Mesenchymal stem cell (in vitro differentiated cells and primary cell): Measurements from ENCODE around the gene ITGAL.

Source experiments
- DNase-seq: peaks from one replicate; pipeline ENCODE4 v3.0.0-alpha.2; 2013
- H2AFZ ChIP-seq: one replicate; pipeline ENCODE4 v1.6.1; 2013; ENCODE audit warnings: low read depth, mild to moderate bottlenecking, control low read depth, inconsistent platforms, low read length, moderate library complexity
- H2AK5ac ChIP-seq: 2 replicates; pipeline ENCODE4 v1.6.1; 2013; ENCODE audit warnings: low read length, moderate library complexity, mild to moderate bottlenecking, inconsistent platforms; ENCODE audit not compliant: severe bottlenecking
- H2BK120ac ChIP-seq: one replicate; pipeline ENCODE4 v1.6.1; 2013; ENCODE audit warnings: low read depth, mild to moderate bottlenecking, inconsistent platforms, low read length, moderate library complexity
- H2BK12ac ChIP-seq, 2 experiments: one replicate each; pipeline ENCODE4 v1.6.1; 2013; ENCODE audit warnings: inconsistent platforms in 2 of 2, low read length in 2 of 2, mild to moderate bottlenecking in 2 of 2, moderate library complexity in 2 of 2, control low read depth in 1 of 2
- H2BK15ac ChIP-seq: one replicate; pipeline ENCODE4 v1.6.1; 2013; ENCODE audit warnings: mild to moderate bottlenecking, low read depth, inconsistent platforms; ENCODE audit not compliant: poor library complexity, severe bottlenecking
- H2BK5ac ChIP-seq: 2 replicates; pipeline ENCODE4 v1.6.1; 2013; ENCODE audit warnings: low read depth, mild to moderate bottlenecking, low read length, control low read depth, inconsistent platforms; ENCODE audit not compliant: poor library complexity, severe bottlenecking
- H3K14ac ChIP-seq, 2 experiments: one replicate each; pipeline ENCODE4 v1.6.1; 2013; ENCODE audit warnings: inconsistent platforms in 2 of 2, low read length in 2 of 2, control low read depth in 1 of 2, mild to moderate bottlenecking in 1 of 2, moderate library complexity in 1 of 2
- H3K18ac ChIP-seq, 2 experiments: one replicate each; pipeline ENCODE4 v1.6.1; 2013; ENCODE audit warnings: inconsistent platforms in 2 of 2, low read length in 2 of 2, control low read depth in 1 of 2, low read depth in 1 of 2, mild to moderate bottlenecking in 1 of 2
- H3K23ac ChIP-seq, 2 experiments: one replicate each; pipeline ENCODE4 v1.6.1; 2013; ENCODE audit warnings: inconsistent platforms in 2 of 2, low read length in 2 of 2, mild to moderate bottlenecking in 2 of 2, moderate library complexity in 2 of 2, control low read depth in 1 of 2
- H3K27ac ChIP-seq: 2 replicates; pipeline ENCODE4 v1.5.1; 2013; ENCODE audit warnings: mild to moderate bottlenecking, moderate library complexity, low read length, control low read depth, inconsistent platforms; ENCODE audit not compliant: poor library complexity, severe bottlenecking
- H3K27me3 ChIP-seq, 2 experiments: 2 replicates each; pipeline versions ENCODE4 v1.6.1 to v1.7.0; 2013; ENCODE audit warnings: low read length in 2 of 2, mild to moderate bottlenecking in 2 of 2, moderate library complexity in 2 of 2, control low read depth in 1 of 2, inconsistent platforms in 1 of 2; ENCODE audit not compliant: control insufficient read depth in 1 of 2, insufficient read depth in 1 of 2
- H3K36me3 ChIP-seq, 2 experiments: 2 replicates each; pipeline versions ENCODE4 v1.6.1 to v1.7.0; 2013; ENCODE audit warnings: low read length in 2 of 2, control low read depth in 1 of 2, inconsistent platforms in 1 of 2, low read depth in 1 of 2, mild to moderate bottlenecking in 1 of 2; ENCODE audit not compliant: insufficient read depth in 2 of 2, control insufficient read depth in 1 of 2
- H3K4ac ChIP-seq, 2 experiments: one replicate each; pipeline ENCODE4 v1.6.1; 2013; ENCODE audit warnings: inconsistent platforms in 2 of 2, low read length in 2 of 2, mild to moderate bottlenecking in 2 of 2, moderate library complexity in 2 of 2, control low read depth in 1 of 2, low read depth in 1 of 2
- H3K4me1 ChIP-seq: 2 replicates; pipeline ENCODE4 v1.6.1; 2013; ENCODE audit warnings: low read depth, low read length, control low read depth; ENCODE audit not compliant: control insufficient read depth, insufficient read depth
- H3K4me2 ChIP-seq: 2 replicates; pipeline ENCODE4 v1.6.1; 2013; ENCODE audit warnings: low read length, mild to moderate bottlenecking, inconsistent platforms; ENCODE audit not compliant: poor library complexity, severe bottlenecking
- H3K4me3 ChIP-seq, 2 experiments: 2 replicates each; pipeline versions ENCODE4 v1.5.1 to v1.7.0; 2013; ENCODE audit warnings: low read length in 2 of 2, mild to moderate bottlenecking in 2 of 2, control low read depth in 1 of 2, low read depth in 1 of 2; ENCODE audit not compliant: insufficient read depth in 1 of 2
- H3K79me1 ChIP-seq: replicated peaks from 2 replicates; pipeline ENCODE4 v1.6.1; 2013; ENCODE audit warnings: mild to moderate bottlenecking, control low read depth, low read length, inconsistent platforms; ENCODE audit not compliant: poor library complexity, severe bottlenecking
- H3K9ac ChIP-seq: 2 replicates; pipeline ENCODE4 v1.7.0; 2013; ENCODE audit warnings: mild to moderate bottlenecking, low read length, moderate library complexity
- H3K9me3 ChIP-seq: 2 replicates; pipeline ENCODE4 v1.7.0; 2013; ENCODE audit warnings: mild to moderate bottlenecking, low read length; ENCODE audit not compliant: control insufficient read depth
- H4K8ac ChIP-seq: one replicate; pipeline ENCODE4 v1.6.1; 2013; ENCODE audit warnings: inconsistent platforms, mild to moderate bottlenecking, low read length, moderate library complexity
- H4K91ac ChIP-seq: one replicate; pipeline ENCODE4 v1.6.1; 2013; ENCODE audit warnings: mild to moderate bottlenecking, low read length, inconsistent platforms
- WGBS: methylation state at CpG from one replicate; pipeline ENCODE4 v1.1.7; 2013; ENCODE audit warnings: mixed read lengths; 5-methylcytosine and 5-hydroxymethylcytosine counted together

The ITGAL gene

GRCh38 chr16:30488764-30489605, 16.4 kb downstream of the ITGAL start:
- H3K79me1 ChIP-seq, result no peaks in the 10 kb centered on the region
- H3K36me3 ChIP-seq, result no peaks in the 10 kb centered on the region
- H3K27ac ChIP-seq, result no peak overlapping the region
- no peak overlapping the region for H3K4ac ChIP-seq
- no peak overlapping the region for H3K4me3 ChIP-seq
- 75% methylated on average over 10 of the region's 11 CpGs for WGBS
- H2AFZ ChIP-seq, result no peak overlapping the region
- H3K14ac ChIP-seq, result no peak overlapping the region
- no peak overlapping the region for H3K4me2 ChIP-seq
- DNase-seq, result no peak
- no peak overlapping the region for H2BK120ac ChIP-seq
- H4K91ac ChIP-seq, result no peak overlapping the region
- peak overlapping the region in 1 of 2 experiments; percentile 16 for H3K23ac ChIP-seq
- H3K9me3 ChIP-seq, result no peaks in the 10 kb centered on the region
- no peak overlapping the region for H2BK5ac ChIP-seq
- no peak overlapping the region for H3K9ac ChIP-seq
- peaks cover 10% of the 10 kb centered on the region for H3K4me1 ChIP-seq
- no peak overlapping the region for H2AK5ac ChIP-seq
- H3K18ac ChIP-seq, result no peak overlapping the region
- no peak overlapping the region for H2BK15ac ChIP-seq
- peaks cover 0 to 15% of the 10 kb centered on the region in 2 experiments for H3K27me3 ChIP-seq
- peak overlapping the region in 1 of 2 experiments; percentile 1 for H2BK12ac ChIP-seq
- H4K8ac ChIP-seq, result no peak overlapping the region

- H2BK5ac ChIP-seq, result no peak overlapping the region
- H3K4me1 ChIP-seq, result peaks cover 10% of the 10 kb centered on the region
- 93% methylated on average over 6 of the region's 6 CpGs for WGBS
- no peaks in the 10 kb centered on the region for H3K79me1 ChIP-seq
- H2AK5ac ChIP-seq, result no peak overlapping the region
- H3K18ac ChIP-seq, result no peak overlapping the region
- H3K9ac ChIP-seq, result no peak overlapping the region
- H3K9me3 ChIP-seq, result no peaks in the 10 kb centered on the region
- no peak overlapping the region for H2AFZ ChIP-seq
- no peak overlapping the region for H4K8ac ChIP-seq
- no peaks in the 10 kb centered on the region for H3K36me3 ChIP-seq
- no peak overlapping the region for H3K23ac ChIP-seq
- no peak overlapping the region for H3K4ac ChIP-seq
- H2BK12ac ChIP-seq, result no peak overlapping the region
- H3K27ac ChIP-seq, result no peak overlapping the region
- H3K14ac ChIP-seq, result no peak overlapping the region
- DNase-seq, result no peak
- no peak overlapping the region for H3K4me3 ChIP-seq
- H4K91ac ChIP-seq, result peak overlapping the region; percentile 75
- H3K4me2 ChIP-seq, result no peak overlapping the region
- no peak overlapping the region for H2BK120ac ChIP-seq
- no peak overlapping the region for H2BK15ac ChIP-seq
- peaks cover 0 to 23% of the 10 kb centered on the region in 2 experiments for H3K27me3 ChIP-seq
Measured at GRCh38 chr16:30490210-30490609, 17.7 kb downstream of the ITGAL start.

GRCh38 chr16:30491229-30491628, 18.7 kb downstream of the ITGAL start:
- no peak overlapping the region for H3K4me2 ChIP-seq
- DNase-seq, result peak; percentile 5
- H2AK5ac ChIP-seq, result no peak overlapping the region
- H3K14ac ChIP-seq, result no peak overlapping the region
- no peak overlapping the region for H3K4me3 ChIP-seq
- no peak overlapping the region for H4K8ac ChIP-seq
- no peaks in the 10 kb centered on the region for H3K79me1 ChIP-seq
- no peaks in the 10 kb centered on the region for H3K36me3 ChIP-seq
- H3K4ac ChIP-seq, result no peak overlapping the region
- no peak overlapping the region for H3K27ac ChIP-seq
- no peak overlapping the region for H2BK5ac ChIP-seq
- peaks cover 10% of the 10 kb centered on the region for H3K4me1 ChIP-seq
- no peak overlapping the region for H3K9ac ChIP-seq
- 88% methylated on average over 2 of the region's 4 CpGs for WGBS
- H4K91ac ChIP-seq, result no peak overlapping the region
- peaks cover 0 to 18% of the 10 kb centered on the region in 2 experiments for H3K27me3 ChIP-seq
- no peak overlapping the region for H2BK15ac ChIP-seq
- no peak overlapping the region for H2BK12ac ChIP-seq
- no peak overlapping the region for H3K23ac ChIP-seq
- H3K9me3 ChIP-seq, result no peaks in the 10 kb centered on the region
- H2BK120ac ChIP-seq, result no peak overlapping the region
- H3K18ac ChIP-seq, result no peak overlapping the region
- H2AFZ ChIP-seq, result no peak overlapping the region

- H3K18ac ChIP-seq, result peak overlapping the region; percentile 18 to 58
- peak overlapping the region in 1 of 2 experiments; percentile 37 for H2BK12ac ChIP-seq
- H3K79me1 ChIP-seq, result no peaks in the 10 kb centered on the region
- H3K23ac ChIP-seq, result no peak overlapping the region
- H3K9ac ChIP-seq, result no peak overlapping the region
- H3K27ac ChIP-seq, result no peak overlapping the region
- no peak overlapping the region for H3K4me3 ChIP-seq
- H2BK15ac ChIP-seq, result no peak overlapping the region
- H4K8ac ChIP-seq, result no peak overlapping the region
- no peaks in the 10 kb centered on the region for H3K9me3 ChIP-seq
- H3K4ac ChIP-seq, result peak overlapping the region in 1 of 2 experiments; percentile 11
- H3K27me3 ChIP-seq, result peaks cover 0 to 14% of the 10 kb centered on the region in 2 experiments
- no peak overlapping the region for H4K91ac ChIP-seq
- no peak overlapping the region for H3K14ac ChIP-seq
- peaks cover 10% of the 10 kb centered on the region for H3K4me1 ChIP-seq
- no peak overlapping the region for H2AFZ ChIP-seq
- H3K36me3 ChIP-seq, result no peaks in the 10 kb centered on the region
- H2AK5ac ChIP-seq, result no peak overlapping the region
- DNase-seq, result peak; percentile 94
- no peak overlapping the region for H3K4me2 ChIP-seq
- H2BK5ac ChIP-seq, result no peak overlapping the region
- 18% methylated on average over 4 of the region's 6 CpGs for WGBS
- H2BK120ac ChIP-seq, result no peak overlapping the region
Measured at GRCh38 chr16:30491744-30492308, 19.3 kb downstream of the ITGAL start.
